ENCODE data around the gene HDAC2. TPM values are rescaled to one million over a fixed set of nuclear protein-coding genes. Genes with fewer than 3 reads are reported as not detected.

HDAC2 gene
- total RNA-seq, 2 experiments from 2014 or later, result 40.5 to 141 TPM

GRCh38 chr6:113923526-113923925, 47.4 kb downstream of the HDAC2 start:
- TF ChIP-seq CTCF (conservative IDR thresholded peaks at IDR 0.05; ENCODE audit: low read length) (no peak), EZH2phosphoT487 (IDR thresholded peaks at IDR 0.05; ENCODE audit: borderline replicate concordance, low read depth, low read length) (no peak)
- Histone ChIP-seq H3K9me3 (ENCODE audit: low read length) (no peaks in the 10 kb centered on the region), H3K27ac (ENCODE audit: low read depth, low read length, poor library complexity, severe bottlenecking) (no peak overlapping the region), H3K4me1 (ENCODE audit: insufficient read depth, low read length, poor library complexity, severe bottlenecking) (no peaks in the 10 kb centered on the region), H3K79me2 (ENCODE audit: insufficient read depth, low read depth, low read length) (no peaks in the 10 kb centered on the region), H3K9me2 (ENCODE audit: insufficient read depth, low read length) (no peaks in the 10 kb centered on the region), H3K4me2 (ENCODE audit: low read length) (no peak overlapping the region), H3K4me3 (ENCODE audit: low read depth, low read length, poor library complexity, severe bottlenecking) (no peak overlapping the region), H4K20me1 (ENCODE audit: insufficient read depth, low read length) (no peaks in the 10 kb centered on the region), H2AFZ (ENCODE audit: low read length) (no peak overlapping the region), H3K36me3 (ENCODE audit: insufficient read depth, low read length) (no peaks in the 10 kb centered on the region)
- no peak for DNase-seq (ENCODE audit: low spot score)
- BruUV-seq (replicated peaks), result no TSS peak
- intact Hi-C loops (cut with micrococcal nuclease; ENCODE audit: unreplicated experiment), result no loop called here
- CTCF ChIA-PET (ENCODE audit: unreplicated experiment), result no interaction called here
- POLR2A ChIA-PET, result interaction anchor here (0.7 to 1.0 kb wide), 2 partner anchors 15 to 880 kb away, joined by 3 read pairs; no protein-coding TSS in a partner anchor

- no TSS peak for BruUV-seq (replicated peaks)
These were observed 49.5 kb downstream of the HDAC2 start for GRCh38 chr6:113921299-113921904.

More at GRCh38 chr6:113921299-113921904, 49.5 kb downstream of the HDAC2 start:
- H3K4me3 ChIP-seq (ENCODE audit: low read depth, low read length, poor library complexity, severe bottlenecking), result no peak overlapping the region
- no peaks in the 10 kb centered on the region for H3K79me2 ChIP-seq (ENCODE audit: insufficient read depth, low read depth, low read length)
- peak overlapping the region; percentile 34; the same call in 1 of the 2 replicates for H2AFZ ChIP-seq (ENCODE audit: low read length)
- H3K9me3 ChIP-seq (ENCODE audit: low read length), result no peaks in the 10 kb centered on the region
- CTCF ChIA-PET (ENCODE audit: unreplicated experiment), result no interaction called here
- POLR2A ChIA-PET, result interaction anchor here (0.5 to 1.2 kb wide), 8 partner anchors 9 to 1547 kb away, joined by 3 to 5 read pairs (median 3); no protein-coding TSS in a partner anchor
- no peak for TF ChIP-seq EZH2phosphoT487 (IDR thresholded peaks at IDR 0.05; ENCODE audit: borderline replicate concordance, low read depth, low read length)
- TF ChIP-seq CTCF (conservative IDR thresholded peaks at IDR 0.05; ENCODE audit: low read length), result no peak
- DNase-seq (ENCODE audit: low spot score), result no peak
- no peaks in the 10 kb centered on the region for H3K9me2 ChIP-seq (ENCODE audit: insufficient read depth, low read length)
- no peak overlapping the region for H3K4me2 ChIP-seq (ENCODE audit: low read length)
- intact Hi-C loops (cut with micrococcal nuclease; ENCODE audit: unreplicated experiment), result no loop called here
- H4K20me1 ChIP-seq (ENCODE audit: insufficient read depth, low read length), result no peaks in the 10 kb centered on the region
- no peaks in the 10 kb centered on the region for H3K4me1 ChIP-seq (ENCODE audit: insufficient read depth, low read length, poor library complexity, severe bottlenecking)
- no peak overlapping the region for H3K27ac ChIP-seq (ENCODE audit: low read depth, low read length, poor library complexity, severe bottlenecking)
- no peaks in the 10 kb centered on the region for H3K36me3 ChIP-seq (ENCODE audit: insufficient read depth, low read length)

All from OCI-LY7 (cell line).